AG04449 (cell line): Measurements from ENCODE around the gene LZTS2.
A peak's percentile ranks its signal among the peaks of the same experiment; 100 is the strongest.

ENCODE experiments used
- CTCF ChIA-PET: fragments of 350-600 bp; formaldehyde crosslinking; extraction: SDS; loops from one replicate; lab custom pipeline; 2021; ENCODE audit warnings: antibody characterized with exemption; lab: Yijun Ruan, JAX
- POLR2A ChIA-PET: fragments of 400-600, 350-600 bp; formaldehyde crosslinking; extraction: SDS; loops from one replicate; lab custom pipeline; 2020; ENCODE audit warnings: antibody characterized with exemption, inconsistent platforms; lab: Yijun Ruan, JAX
- DNase-seq: peaks from one replicate; pipeline ENCODE4 v3.0.0-alpha.2; 2010; ENCODE audit warnings: low read depth, low spot score
- H3K4me3 ChIP-seq: 2 replicates; pipeline ENCODE4 v1.5.1; 2011; ENCODE audit warnings: low read depth, mild to moderate bottlenecking, control low read depth, low read length
- TF ChIP-seq, protein P1 (sequence below): IDR thresholded peaks from one replicate; pipeline ENCODE4 v1.5.1; 2011; ENCODE audit warnings: mild to moderate bottlenecking, moderate library complexity, low read length, control low read depth, inconsistent platforms; ENCODE audit not compliant: insufficient read depth; ENCODE audit errors: missing control alignments

LZTS2 gene

GRCh38 chr10:101043363-101043707, 43.7 kb downstream of the LZTS2 start:
- TF ChIP-seq, protein P1, sequence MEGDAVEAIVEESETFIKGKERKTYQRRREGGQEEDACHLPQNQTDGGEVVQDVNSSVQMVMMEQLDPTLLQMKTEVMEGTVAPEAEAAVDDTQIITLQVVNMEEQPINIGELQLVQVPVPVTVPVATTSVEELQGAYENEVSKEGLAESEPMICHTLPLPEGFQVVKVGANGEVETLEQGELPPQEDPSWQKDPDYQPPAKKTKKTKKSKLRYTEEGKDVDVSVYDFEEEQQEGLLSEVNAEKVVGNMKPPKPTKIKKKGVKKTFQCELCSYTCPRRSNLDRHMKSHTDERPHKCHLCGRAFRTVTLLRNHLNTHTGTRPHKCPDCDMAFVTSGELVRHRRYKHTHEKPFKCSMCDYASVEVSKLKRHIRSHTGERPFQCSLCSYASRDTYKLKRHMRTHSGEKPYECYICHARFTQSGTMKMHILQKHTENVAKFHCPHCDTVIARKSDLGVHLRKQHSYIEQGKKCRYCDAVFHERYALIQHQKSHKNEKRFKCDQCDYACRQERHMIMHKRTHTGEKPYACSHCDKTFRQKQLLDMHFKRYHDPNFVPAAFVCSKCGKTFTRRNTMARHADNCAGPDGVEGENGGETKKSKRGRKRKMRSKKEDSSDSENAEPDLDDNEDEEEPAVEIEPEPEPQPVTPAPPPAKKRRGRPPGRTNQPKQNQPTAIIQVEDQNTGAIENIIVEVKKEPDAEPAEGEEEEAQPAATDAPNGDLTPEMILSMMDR = no peak
- POLR2A ChIA-PET = interaction anchor here (0.6 to 2.7 kb wide), 6 partner anchors 9 to 988 kb away, joined by 3 to 19 read pairs (median 11); partner anchors contain the start of genes KAZALD1, PDZD7 and SFXN3
- CTCF ChIA-PET = interaction anchor here (1.2 to 35.4 kb wide), 8 partner anchors 5 to 99 kb away, joined by 3 to 1481 read pairs (median 144); partner anchors contain the start of genes KAZALD1, LZTS2, MRPL43 and PDZD7
- H3K4me3 ChIP-seq = peak overlapping the region; percentile 61
- no peak for DNase-seq

DNA sequence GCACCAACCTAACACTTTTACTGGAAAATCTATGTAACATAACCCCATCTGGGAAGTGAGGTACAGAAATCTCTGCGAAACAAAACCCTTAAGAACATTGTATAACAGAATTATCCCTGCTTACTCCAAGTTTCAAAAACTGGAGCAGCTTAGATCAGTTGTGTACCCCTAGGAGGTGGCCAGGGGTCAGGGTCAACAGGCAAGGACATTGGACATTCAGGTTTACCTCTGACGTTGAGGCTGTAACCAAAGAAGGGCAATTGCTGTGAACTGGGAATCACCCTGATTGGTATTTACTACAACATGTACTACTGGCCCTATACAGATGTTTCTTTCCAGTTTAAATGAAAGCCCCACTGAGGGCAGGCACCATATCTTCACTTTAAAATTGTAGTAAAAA, 44.5 kb downstream of the LZTS2 start:
- TF ChIP-seq, protein P1 = no peak
- ChIA-PET CTCF (interaction anchor here (1.2 to 35.4 kb wide), 6 partner anchors 6 to 98 kb away, joined by 5 to 1481 read pairs (median 288); partner anchors contain the start of genes KAZALD1, LZTS2, MRPL43 and PDZD7), POLR2A (interaction anchor here (2.1 kb wide), 1 partner anchor 13 kb away, joined by 18 read pairs; the partner anchor contains the start of genes PDZD7 and SFXN3)
- DNase-seq = no peak
- no peak overlapping the region for H3K4me3 ChIP-seq

DNA sequence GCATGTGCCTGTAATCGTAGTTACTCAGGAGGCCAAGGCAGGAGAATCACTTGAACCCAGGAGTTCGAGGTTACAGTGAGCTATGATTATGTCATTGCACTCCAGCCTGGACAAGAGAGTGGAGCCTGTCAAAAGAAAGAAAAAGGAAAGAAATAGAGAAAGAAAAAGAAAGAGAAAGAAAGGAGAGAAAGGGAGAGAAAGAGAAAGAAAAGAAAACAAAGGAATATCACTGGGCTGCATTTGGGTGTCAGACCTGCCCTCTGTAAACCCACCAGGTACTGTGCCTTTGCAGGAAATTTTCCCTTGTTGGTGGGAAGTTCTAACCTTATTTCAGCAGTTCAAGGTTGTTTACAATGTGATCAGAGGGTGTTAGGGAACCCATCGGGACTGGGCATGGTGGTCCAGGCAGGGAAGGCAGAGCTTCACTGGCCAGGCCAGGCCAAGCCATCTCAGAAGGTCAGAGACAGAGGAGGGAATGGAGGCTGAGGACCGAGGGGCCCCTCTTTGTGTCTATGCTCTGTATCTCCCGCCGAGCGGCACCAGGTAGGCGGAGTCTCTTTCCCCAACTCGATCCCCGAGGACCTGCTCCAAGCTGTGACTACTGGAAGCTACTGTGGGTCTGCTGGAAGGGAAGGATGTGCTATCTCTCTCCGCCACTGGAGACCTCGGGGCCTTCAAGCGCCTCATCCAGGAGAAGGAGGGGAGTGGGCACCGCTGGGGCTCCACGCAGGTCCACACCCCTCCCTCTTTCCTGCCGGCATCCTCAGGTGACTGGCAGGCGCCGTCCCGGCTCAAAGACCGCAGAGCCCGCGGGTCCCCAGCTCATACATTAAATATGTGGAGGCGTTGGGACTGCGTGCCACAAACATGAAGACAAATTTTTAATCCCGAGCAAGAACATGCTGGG, 47.0 kb downstream of the LZTS2 start:
- POLR2A ChIA-PET = interaction anchor here (0.6 kb wide), 1 partner anchor 9 kb away, joined by 3 read pairs; no protein-coding TSS in a partner anchor
- no peak overlapping the region for H3K4me3 ChIP-seq
- CTCF ChIA-PET = interaction anchor here (0.7 to 35.4 kb wide), 6 partner anchors 8 to 98 kb away, joined by 4 to 1481 read pairs (median 14); partner anchors contain the start of genes KAZALD1, PDZD7 and SFXN3
- no peak for DNase-seq
- TF ChIP-seq, protein P1 = no peak

DNA sequence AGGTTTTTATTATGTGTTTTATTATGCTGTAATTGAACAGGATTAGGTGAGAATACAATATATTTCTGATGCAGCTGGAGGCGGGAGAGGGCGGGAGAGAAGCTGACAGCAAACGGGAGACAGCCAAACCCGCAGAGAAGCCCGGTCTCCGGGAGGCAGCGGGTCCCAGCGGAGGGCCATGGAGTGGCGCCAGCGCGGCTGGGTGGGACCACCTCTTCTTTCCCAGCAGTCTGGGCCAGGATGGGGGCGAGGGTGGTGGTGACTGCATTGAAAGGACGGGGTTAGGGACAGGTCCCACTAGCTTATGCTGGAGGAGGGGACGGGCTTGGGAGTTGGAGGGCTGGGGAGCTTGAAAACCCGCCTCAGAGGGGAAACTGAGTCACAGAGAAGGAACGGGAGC, 47.7 kb downstream of the LZTS2 start:
- POLR2A ChIA-PET = no interaction called here
- DNase-seq = no peak
- CTCF ChIA-PET = interaction anchor here (1.9 to 35.4 kb wide), 4 partner anchors 8 to 95 kb away, joined by 7 to 1481 read pairs (median 750); partner anchors contain the start of genes KAZALD1, PDZD7 and SFXN3
- H3K4me3 ChIP-seq = no peak overlapping the region
- TF ChIP-seq, protein P1 = no peak

DNA sequence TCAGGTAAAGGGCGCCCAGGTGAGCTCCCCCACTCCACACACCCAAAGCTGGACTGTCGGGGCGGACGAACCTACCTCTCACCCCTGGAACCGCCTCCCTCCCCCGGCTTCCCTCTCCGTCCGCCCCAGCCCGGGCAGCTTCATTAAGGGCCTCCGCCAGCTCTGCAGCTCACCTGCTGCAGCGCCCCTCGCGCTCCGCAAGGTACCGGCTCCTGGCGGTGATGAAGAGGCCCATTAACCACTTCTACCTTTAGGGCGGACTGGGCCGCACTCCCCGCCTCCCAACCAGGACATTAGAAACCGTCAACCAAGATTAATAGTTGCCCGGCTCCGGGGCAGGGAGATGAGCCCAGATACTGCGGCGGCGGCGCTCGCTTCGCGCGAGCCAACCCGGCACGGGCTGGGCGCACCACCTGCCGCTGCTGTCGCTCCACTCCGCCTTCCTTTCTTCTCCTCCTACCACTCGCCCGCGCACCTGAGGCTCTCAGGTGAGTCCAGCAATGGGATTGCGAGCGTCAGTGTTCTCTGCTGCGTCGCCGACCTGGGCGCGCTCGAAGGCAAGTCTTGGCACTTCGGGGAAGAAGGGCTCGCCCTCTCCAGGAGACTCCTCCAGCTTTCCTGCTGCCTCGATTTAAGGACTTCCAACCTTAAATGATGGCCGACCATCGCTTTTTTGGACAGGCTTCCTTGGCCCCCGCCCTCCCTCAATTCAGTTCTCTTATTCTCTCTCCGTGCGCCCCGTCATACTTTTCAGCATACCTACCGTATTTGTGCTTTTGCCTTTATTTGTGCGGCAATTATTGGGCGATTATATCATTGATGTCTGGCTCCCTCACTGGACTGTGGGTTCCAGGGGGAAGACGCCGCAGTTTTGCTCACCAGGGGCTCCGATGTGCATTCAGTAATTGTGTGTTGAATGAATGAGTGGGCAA, 48.6 kb downstream of the LZTS2 start:
- DNase-seq = no peak
- TF ChIP-seq, protein P1 = no peak
- ChIA-PET CTCF (interaction anchor here (1.9 to 35.4 kb wide), 5 partner anchors 7 to 94 kb away, joined by 7 to 1481 read pairs (median 70); partner anchors contain the start of genes KAZALD1, PDZD7 and SFXN3), POLR2A (no interaction called here)
- no peak overlapping the region for H3K4me3 ChIP-seq
